RPMI7951 (cell line): ENCODE data around the gene ITIH4. TPM values are rescaled to one million over a fixed set of nuclear protein-coding genes. Genes with fewer than 3 reads are reported as not detected.
A peak's percentile ranks its signal among the peaks of the same experiment; 100 is the strongest.

ENCODE experiments used
- DNase-seq: peaks from one replicate; pipeline ENCODE4 v3.0.0-alpha.2; 2012; ENCODE audit warnings: low read depth
- total RNA-seq: library from RNA; depleted of rRNA; stranded (reverse); fragments of >200 nt; shearing (Covaris generic); gene quantifications from 2 replicates; pipeline ENCODE4 v1.2.3, GENCODE V29; 2014

ITIH4 gene
- total RNA-seq, 1 experiment from 2014 or later = 0.48 TPM

- no peak for DNase-seq
Measured at GRCh38 chr3:52798376-52798977, 32.0 kb downstream of the ITIH4 start.

GRCh38 chr3:52796411-52796810 lies 34.1 kb downstream of the ITIH4 start:
- no peak for DNase-seq

GRCh38 chr3:52795298-52795900 lies 35.1 kb downstream of the ITIH4 start:
- DNase-seq = no peak

GRCh38 chr3:52794612-52795099 lies 35.8 kb downstream of the ITIH4 start, which contains the start of gene ITIH3:
ITIH3 (plus strand) TSS chr3:52794796; CDS start chr3:52794804, 8 bp downstream.
- DNase-seq = no peak

- DNase-seq = no peak
Measured at GRCh38 chr3:52793702-52794611, 36.5 kb downstream of the ITIH4 start.

- DNase-seq = peak; percentile 47
Measured at GRCh38 chr3:52792961-52793695, 37.3 kb downstream of the ITIH4 start.

- DNase-seq = no peak
Measured at GRCh38 chr3:52792413-52792812, 38.1 kb downstream of the ITIH4 start.

GRCh38 chr3:52791928-52792327 lies 38.5 kb downstream of the ITIH4 start:
- no peak for DNase-seq

GRCh38 chr3:52791366-52791765 lies 39.1 kb downstream of the ITIH4 start:
- DNase-seq = no peak

- DNase-seq = no peak
Measured at GRCh38 chr3:52790741-52791140, 39.7 kb downstream of the ITIH4 start.

GRCh38 chr3:52790337-52790736 lies 40.1 kb downstream of the ITIH4 start:
- DNase-seq = no peak

- DNase-seq = no peak
Measured at GRCh38 chr3:52789746-52790040, 40.8 kb downstream of the ITIH4 start.

GRCh38 chr3:52788890-52789745 lies 41.4 kb downstream of the ITIH4 start:
- DNase-seq = no peak

GRCh38 chr3:52787672-52788625 lies 42.5 kb downstream of the ITIH4 start:
- DNase-seq = peak; percentile 22

- DNase-seq = no peak
Measured at GRCh38 chr3:52787246-52787645, 43.2 kb downstream of the ITIH4 start.

GRCh38 chr3:52786330-52787215 lies 43.9 kb downstream of the ITIH4 start:
- no peak for DNase-seq

- no peak for DNase-seq
Measured at GRCh38 chr3:52784931-52785590, 45.4 kb downstream of the ITIH4 start.

GRCh38 chr3:52784021-52784621 lies 46.4 kb downstream of the ITIH4 start:
- DNase-seq = no peak
